Vagina (tissue), 2 donors: ENCODE measurements around the gene PET100. TPM values are rescaled to one million over a fixed set of nuclear protein-coding genes. Genes with fewer than 3 reads are reported as not detected.
A peak's percentile ranks its signal among the peaks of the same experiment; 100 is the strongest.

ENCODE experiments used
- DNase-seq, 2 donors: peaks; one replicate each; pipeline ENCODE4 v3.0.0-alpha.2; 2017; ENCODE audit errors: extremely low spot score in 2 of 2
- H3K27ac ChIP-seq: fragments of 200-600 bp; sonication (generic); one replicate; pipeline ENCODE4 v1.5.1; 2019
- H3K27me3 ChIP-seq: fragments of 200-600 bp; sonication (generic); one replicate; pipeline ENCODE4 v1.5.1; 2019
- H3K36me3 ChIP-seq, 2 donors: fragments of 200-600 bp; sonication (generic); one replicate each; pipeline ENCODE4 v1.5.1; 2017 to 2019
- H3K4me1 ChIP-seq: fragments of 200-600 bp; sonication (generic); one replicate; pipeline ENCODE4 v1.5.1; 2019
- H3K4me3 ChIP-seq, 2 donors: fragments of 200-600 bp; sonication (generic); 1 replicate in 1 of 2; 2 replicates in 1 of 2; pipeline ENCODE4 v1.5.1; 2016 to 2019
- H3K9me3 ChIP-seq: fragments of 200-600 bp; sonication (generic); one replicate; pipeline ENCODE4 v1.5.1; 2019
- CTCF ChIP-seq, 3 experiments: fragments of 450-650 bp in 2 of 3; fragments of 200-600 bp in 1 of 3; sonication (generic) in 1 of 3; IDR thresholded peaks; one replicate each; pipeline ENCODE4 v1.5.1; 2017 to 2019; ENCODE audit warnings: antibody characterized with exemption in 3 of 3, mild to moderate bottlenecking in 2 of 3, moderate library complexity in 2 of 3
- POLR2A ChIP-seq, 2 donors: fragments of 450-650 bp; IDR thresholded peaks; one replicate each; pipeline ENCODE4 v1.6.1; 2017; ENCODE audit warnings: antibody characterized with exemption in 2 of 2, mild to moderate bottlenecking in 2 of 2, moderate library complexity in 2 of 2
- POLR2AphosphoS5 ChIP-seq, 2 donors: sonication (generic); formaldehyde crosslinking; IDR thresholded peaks; one replicate each; pipeline ENCODE4 v1.9.0; 2017; ENCODE audit warnings: antibody characterized with exemption in 2 of 2, mild to moderate bottlenecking in 2 of 2, low read depth in 1 of 2; ENCODE audit not compliant: insufficient read depth in 1 of 2
- intact Hi-C: fragments of 100-400 bp; cut with DNase I; formaldehyde crosslinking; loops from one replicate; pipeline ENCODE4 v1.15.1; 2023
- total RNA-seq: library from RNA; depleted of rRNA; stranded (reverse); fragments of >200 nt; gene quantifications from one replicate; pipeline ENCODE4 v1.2.3, GENCODE V29; 2016

PET100 gene
- total RNA-seq = 16.7 TPM

GRCh38 chr19:7629347-7630054, at the start of gene PET100, which contains the start of gene XAB2:
Gene PET100, plus strand, starts transcription at chr19:7629793. Its CDS starts 41 bp downstream, at chr19:7629834.
Gene XAB2, minus strand, starts transcription at chr19:7629545. Its CDS starts 18 bp downstream, at chr19:7629527.
- peak; percentile 99 for DNase-seq
- H3K36me3 ChIP-seq = peaks cover 0 to 27% of the 10 kb centered on the region in 2 donors

GRCh38 chr19:7582446-7582845, 47.1 kb upstream of the PET100 start:
- no peak for TF ChIP-seq POLR2AphosphoS5 (IDR thresholded peaks at IDR 0.05; ENCODE audit: insufficient read depth in 1 of 2, low read depth in 1 of 2)
- TF ChIP-seq POLR2A (IDR thresholded peaks at IDR 0.05) = no peak
- no peak for TF ChIP-seq CTCF (IDR thresholded peaks at IDR 0.05)
- intact Hi-C loops = no loop called here
- Histone ChIP-seq H3K9me3 (no peaks in the 10 kb centered on the region), H3K27ac (no peak overlapping the region), H3K36me3 (no peaks in the 10 kb centered on the region), H3K4me1 (no peaks in the 10 kb centered on the region), H3K4me3 (no peak overlapping the region), H3K27me3 (no peaks in the 10 kb centered on the region)
- no peak for DNase-seq

More at GRCh38 chr19:7629347-7630054, at the start of gene PET100, which contains the start of gene XAB2:
- peaks cover 40% of the 10 kb centered on the region for H3K4me1 ChIP-seq
- peak within 1 kb of the TSS; percentile 80 for H3K27ac ChIP-seq
- H3K27me3 ChIP-seq = no peaks in the 10 kb centered on the region
- peak within 1 kb of the TSS; percentile 78 to 90 for H3K4me3 ChIP-seq
- intact Hi-C loops = no loop called here
- H3K9me3 ChIP-seq = no peaks in the 10 kb centered on the region
- TF ChIP-seq CTCF (IDR thresholded peaks at IDR 0.05) = no peak
- peak in 1 of 2 donors; percentile 16 for TF ChIP-seq POLR2A (IDR thresholded peaks at IDR 0.05)
- TF ChIP-seq POLR2AphosphoS5 (IDR thresholded peaks at IDR 0.05; ENCODE audit: insufficient read depth in 1 of 2, low read depth in 1 of 2) = peak; percentile 91 to 100

- TF ChIP-seq CTCF (IDR thresholded peaks at IDR 0.05) = no peak
- no peak for TF ChIP-seq POLR2A (IDR thresholded peaks at IDR 0.05)
- Histone ChIP-seq H3K9me3 (no peaks in the 10 kb centered on the region), H3K36me3 (no peaks in the 10 kb centered on the region), H3K4me1 (peaks cover 6% of the 10 kb centered on the region), H3K4me3 (no peak overlapping the region), H3K27ac (no peak overlapping the region), H3K27me3 (no peaks in the 10 kb centered on the region)
- DNase-seq = no peak
- intact Hi-C loops = no loop called here
Observed at GRCh38 chr19:7589822-7590221, 39.8 kb upstream of the PET100 start.

- H3K27me3 ChIP-seq = no peaks in the 10 kb centered on the region
- H3K4me3 ChIP-seq = no peak overlapping the region
- peaks cover 6% of the 10 kb centered on the region for H3K4me1 ChIP-seq
- no peak for DNase-seq
- H3K27ac ChIP-seq = no peak overlapping the region
- TF ChIP-seq CTCF (IDR thresholded peaks at IDR 0.05) = no peak
- TF ChIP-seq POLR2A (IDR thresholded peaks at IDR 0.05) = no peak
- H3K9me3 ChIP-seq = no peaks in the 10 kb centered on the region
- no peaks in the 10 kb centered on the region for H3K36me3 ChIP-seq
- intact Hi-C loops = no loop called here
Observed at GRCh38 chr19:7590256-7590655, 39.3 kb upstream of the PET100 start.

- TF ChIP-seq POLR2A (IDR thresholded peaks at IDR 0.05) (no peak), POLR2AphosphoS5 (IDR thresholded peaks at IDR 0.05; ENCODE audit: insufficient read depth in 1 of 2, low read depth in 1 of 2) (no peak), CTCF (IDR thresholded peaks at IDR 0.05) (no peak)
- no peak for DNase-seq
- H3K27ac ChIP-seq = peak within 1 kb of the TSS; percentile 4
- H3K36me3 ChIP-seq = no peaks in the 10 kb centered on the region
- no peaks in the 10 kb centered on the region for H3K9me3 ChIP-seq
- no peaks in the 10 kb centered on the region for H3K27me3 ChIP-seq
- peak within 1 kb of the TSS; percentile 41 to 44 for H3K4me3 ChIP-seq
- peaks cover 13% of the 10 kb centered on the region for H3K4me1 ChIP-seq
- intact Hi-C loops = no loop called here
Observed at GRCh38 chr19:7595466-7596133, 34.0 kb upstream of the PET100 start, which contains the start of gene CAMSAP3. Gene CAMSAP3, plus strand, starts transcription at chr19:7595863. Its CDS starts 140 bp downstream, at chr19:7596003.
